Measurements from ENCODE around the gene SLC25A39.

- TF ChIP-seq MAX (IDR thresholded peaks at IDR 0.05; ENCODE audit: insufficient read depth, insufficient read length) (no peak), POLR2AphosphoS5 (IDR thresholded peaks at IDR 0.05; ENCODE audit: insufficient read depth, low read depth, low read length) (no peak), CTCF (IDR thresholded peaks at IDR 0.05; ENCODE audit: extremely low read depth in 1 of 2, insufficient read depth in 1 of 2, low read depth in 1 of 2, low read length in 2 of 2) (no peak), POLR2A (IDR thresholded peaks at IDR 0.05; ENCODE audit: low read depth, low read length) (no peak), EZH2 (IDR thresholded peaks at IDR 0.05; ENCODE audit: borderline replicate concordance, low read depth, low read length, severe bottlenecking) (no peak)
Measured at GRCh38 chr17:44367231-44367979, 42.8 kb upstream of the SLC25A39 start.
